ENCODE measurements around the gene PRSS23.

The PRSS23 gene

GRCh38 chr11:86790867-86791849 is 9.2 kb upstream of the PRSS23 start:
- DNase-seq (ENCODE audit: low read depth), result no peak

- DNase-seq (ENCODE audit: low read depth), result no peak
These were observed 8.2 kb upstream of the PRSS23 start for GRCh38 chr11:86792150-86792549.

GRCh38 chr11:86793307-86793706 is 7.0 kb upstream of the PRSS23 start:
- DNase-seq (ENCODE audit: low read depth), result no peak

GRCh38 chr11:86795511-86795910 is 4.8 kb upstream of the PRSS23 start:
- DNase-seq (ENCODE audit: low read depth), result no peak

- peak; percentile 62 for DNase-seq (ENCODE audit: low read depth)
These were observed 4.4 kb upstream of the PRSS23 start for GRCh38 chr11:86795949-86796348.

- DNase-seq (ENCODE audit: low read depth), result no peak
These were observed 3.2 kb upstream of the PRSS23 start for GRCh38 chr11:86797133-86797532.

GRCh38 chr11:86798988-86799387 is 1.4 kb upstream of the PRSS23 start:
- DNase-seq (ENCODE audit: low read depth), result peak; percentile 85

GRCh38 chr11:86799680-86800075 is 664 bp upstream of the PRSS23 start:
- no peak for DNase-seq (ENCODE audit: low read depth)

- no peak for DNase-seq (ENCODE audit: low read depth)
These were observed 574 bp downstream of the PRSS23 start for GRCh38 chr11:86800960-86801272.

- no peak for DNase-seq (ENCODE audit: low read depth)
These were observed 1.0 kb downstream of the PRSS23 start for GRCh38 chr11:86801364-86801763.

- DNase-seq (ENCODE audit: low read depth), result no peak
These were observed 1.8 kb downstream of the PRSS23 start for GRCh38 chr11:86802146-86802545.

GRCh38 chr11:86802601-86803051 is 2.3 kb downstream of the PRSS23 start:
- DNase-seq (ENCODE audit: low read depth), result peak; percentile 38

GRCh38 chr11:86803136-86804045 is 3.0 kb downstream of the PRSS23 start:
- DNase-seq (ENCODE audit: low read depth), result no peak

- DNase-seq (ENCODE audit: low read depth), result no peak
These were observed 4.6 kb downstream of the PRSS23 start for GRCh38 chr11:86804951-86805350.

GRCh38 chr11:86805873-86806310 is 5.5 kb downstream of the PRSS23 start:
- DNase-seq (ENCODE audit: low read depth), result no peak

GRCh38 chr11:86806903-86807302 is 6.6 kb downstream of the PRSS23 start:
- DNase-seq (ENCODE audit: low read depth), result no peak

GRCh38 chr11:86807360-86807759 is 7.0 kb downstream of the PRSS23 start:
- no peak for DNase-seq (ENCODE audit: low read depth)

GRCh38 chr11:86809561-86809960 is 9.2 kb downstream of the PRSS23 start:
- no peak for DNase-seq (ENCODE audit: low read depth)

GRCh38 chr11:86810288-86810687 is 9.9 kb downstream of the PRSS23 start:
- DNase-seq (ENCODE audit: low read depth), result no peak

GRCh38 chr11:86811637-86812321 is 11.4 kb downstream of the PRSS23 start:
- DNase-seq (ENCODE audit: low read depth), result peak; percentile 68

- DNase-seq (ENCODE audit: low read depth), result no peak
These were observed 12.0 kb downstream of the PRSS23 start for GRCh38 chr11:86812322-86812670.

- no peak for DNase-seq (ENCODE audit: low read depth)
These were observed 12.6 kb downstream of the PRSS23 start for GRCh38 chr11:86812981-86813380.

Data from amniotic epithelial cell (primary cell).